Endothelial cell of umbilical vein (primary cell): ENCODE measurements around the gene INTS1. TPM values are rescaled to one million over a fixed set of nuclear protein-coding genes. Genes with fewer than 3 reads are reported as not detected.

Experiments
- BruUV-seq: library from RNA; stranded (reverse); fragments of 400-500 nt; replicated peaks from 2 replicates; lab custom pipeline; 2021; lab: Mats Ljungman, UMichigan
- CTCF ChIA-PET: fragments of 300-600, 350-600 bp; sonication (Branson Sonifier 250); formaldehyde crosslinking; loops from one replicate; lab custom pipeline; 2021; ENCODE audit warnings: antibody characterized with exemption, inconsistent platforms; lab: Charles Lee
- POLR2A ChIA-PET: fragments of 300-600, 350-600 bp; sonication (Branson Sonifier 250); formaldehyde crosslinking; loops from one replicate; lab custom pipeline; 2021; ENCODE audit warnings: antibody characterized with exemption, inconsistent platforms; lab: Charles Lee
- DNase-seq: peaks from one replicate; pipeline ENCODE4 v3.0.0-alpha.2; 2011; ENCODE audit warnings: low read depth, low spot score
- FAIRE-seq: peaks from 2 replicates; lab custom pipeline; 2011; peaks lifted over from hg19 to GRCh38; lab: Jason Lieb, UNC
- H2AFZ ChIP-seq: 2 replicates; pipeline ENCODE4 v1.6.0; 2012; ENCODE audit warnings: low read depth, low read length, control low read depth, inconsistent platforms
- H3K27ac ChIP-seq: 2 replicates; pipeline ENCODE4 v1.5.1; 2011; ENCODE audit warnings: low read depth, mild to moderate bottlenecking, control low read depth, low read length, moderate library complexity; ENCODE audit not compliant: insufficient read depth
- H3K27me3 ChIP-seq, 2 experiments: 2 replicates each; pipeline versions ENCODE4 v1.6.0 to v1.6.1; 2011; ENCODE audit warnings: low read length in 2 of 2, mixed read lengths in 1 of 2; ENCODE audit not compliant: control insufficient read depth in 2 of 2, insufficient read depth in 2 of 2
- H3K36me3 ChIP-seq, 2 experiments: 2 replicates in 1 of 2; 3 replicates in 1 of 2; pipeline ENCODE4 v1.5.1; 2011; ENCODE audit warnings: low read length in 2 of 2, mild to moderate bottlenecking in 1 of 2, moderate library complexity in 1 of 2; ENCODE audit not compliant: control insufficient read depth in 2 of 2, insufficient read depth in 2 of 2; ENCODE audit errors: extremely low read depth in 1 of 2
- H3K4me1 ChIP-seq: 3 replicates; pipeline ENCODE4 v1.5.1; 2011; ENCODE audit warnings: mild to moderate bottlenecking, low read length; ENCODE audit not compliant: control insufficient read depth, insufficient read depth; ENCODE audit errors: extremely low read depth
- H3K4me2 ChIP-seq: 2 replicates; pipeline ENCODE4 v1.6.1; 2011; ENCODE audit warnings: low read length, control low read depth, mixed read lengths; ENCODE audit not compliant: insufficient read depth
- H3K4me3 ChIP-seq, 3 experiments: fragments of 200-600 bp in 1 of 3; sonication (generic), shearing (Covaris generic) in 1 of 3; replicated peaks in 1 of 3; 2 replicates each; pipeline ENCODE4 v1.5.1; 2011 to 2016; ENCODE audit warnings: control low read depth in 3 of 3, low read length in 3 of 3, mild to moderate bottlenecking in 2 of 3, inconsistent platforms in 1 of 3, low read depth in 1 of 3, moderate library complexity in 1 of 3; ENCODE audit not compliant: insufficient read depth in 1 of 3
- H3K79me2 ChIP-seq: 2 replicates; pipeline ENCODE4 v1.6.0; 2012; ENCODE audit warnings: low read length, inconsistent platforms; ENCODE audit not compliant: control insufficient read depth, insufficient read depth
- H3K9ac ChIP-seq: replicated peaks from 2 replicates; pipeline ENCODE3; 2011; ENCODE audit warnings: low read length, control low read depth; ENCODE audit not compliant: insufficient read depth; ENCODE audit errors: extremely low read depth
- H3K9me1 ChIP-seq: replicated peaks from 3 replicates; pipeline ENCODE4 v1.6.0; 2011; ENCODE audit warnings: mild to moderate bottlenecking, low read length; ENCODE audit not compliant: control insufficient read depth, insufficient read depth; ENCODE audit errors: extremely low read depth
- H3K9me3 ChIP-seq: replicated peaks from 2 replicates; pipeline ENCODE4 v1.5.1; 2012; ENCODE audit warnings: low read length, inconsistent platforms; ENCODE audit not compliant: control insufficient read depth, insufficient read depth
- H4K20me1 ChIP-seq: replicated peaks from 2 replicates; pipeline ENCODE3; 2011; ENCODE audit warnings: mild to moderate bottlenecking, low read length; ENCODE audit not compliant: control insufficient read depth, insufficient read depth; ENCODE audit errors: extremely low read depth
- EZH2 ChIP-seq: IDR thresholded peaks from 2 replicates; pipeline ENCODE4 v1.6.1; 2012; ENCODE audit warnings: borderline replicate concordance, low read depth, mild to moderate bottlenecking, moderate library complexity, low read length, inconsistent platforms; ENCODE audit not compliant: severe bottlenecking
- FOS ChIP-seq: IDR thresholded peaks from 2 replicates; pipeline ENCODE4 v1.6.1; 2011; ENCODE audit warnings: mild to moderate bottlenecking, low read length, moderate library complexity, borderline replicate concordance; ENCODE audit not compliant: insufficient read depth
- GATA2 ChIP-seq: IDR thresholded peaks from 2 replicates; pipeline ENCODE4 v1.7.0; 2011; ENCODE audit warnings: low read depth, mild to moderate bottlenecking, moderate library complexity, mixed read lengths, low read length; ENCODE audit not compliant: insufficient read length, insufficient read depth
- JUN ChIP-seq: IDR thresholded peaks from 2 replicates; pipeline ENCODE4 v1.6.1; 2011; ENCODE audit warnings: borderline replicate concordance, low read depth; ENCODE audit not compliant: insufficient read length, insufficient read depth
- MAX ChIP-seq: IDR thresholded peaks from 2 replicates; pipeline ENCODE4 v1.6.1; 2011; ENCODE audit not compliant: insufficient read depth, insufficient read length
- MYC ChIP-seq: IDR thresholded peaks from one replicate; pipeline ENCODE4 v1.6.1; 2011; ENCODE audit warnings: mild to moderate bottlenecking, low read depth, low read length
- POLR2A ChIP-seq: IDR thresholded peaks from 2 replicates; pipeline ENCODE4 v1.6.1; 2012; ENCODE audit warnings: low read depth, mild to moderate bottlenecking, control low read depth, low read length
- POLR2AphosphoS5 ChIP-seq: IDR thresholded peaks from 2 replicates; pipeline ENCODE4 v1.6.1; 2012; ENCODE audit warnings: low read depth, mild to moderate bottlenecking, control low read depth, low read length, moderate library complexity; ENCODE audit not compliant: insufficient read depth
- dilution Hi-C: fragments of 300-500 bp; cut with MboI; formaldehyde crosslinking; loops from one replicate; pipeline ENCODE4 v1.15.0; 2019; ENCODE audit warnings: low sequenced_read_pairs; ENCODE audit not compliant: extremely low pct_ligation_motif_present
- intact Hi-C: fragments of 100-400 bp; cut with micrococcal nuclease; formaldehyde crosslinking; loops from one replicate; pipeline ENCODE4 v1.10.0; 2022
- polyA plus RNA-seq, 4 experiments: library from polyadenylated mRNA; depleted of rRNA in 3 of 4; stranded (reverse) in 3 of 4; unstranded in 1 of 4; fragments of >200 nt; gene quantifications; 2 replicates each; pipeline versions ENCODE4 v1.2.1 to v1.2.3, GENCODE V29; 2011 to 2012; ENCODE audit warnings: missing spikeins in 1 of 4
- total RNA-seq: library from RNA; stranded (reverse); gene quantifications from 2 replicates; pipeline ENCODE4 v1.2.3, GENCODE V29; 2021
- TF ChIP-seq, protein P1 (sequence below), 2 donors: IDR thresholded peaks; 1 replicate in 1 of 2; 2 replicates in 1 of 2; pipeline ENCODE4 v1.5.1; 2011; ENCODE audit warnings: low read length in 2 of 2, mild to moderate bottlenecking in 2 of 2, moderate library complexity in 2 of 2, control low read depth in 1 of 2, inconsistent platforms in 1 of 2, low read depth in 1 of 2; ENCODE audit not compliant: insufficient read depth in 1 of 2; ENCODE audit errors: extremely low read depth in 1 of 2

Gene INTS1
- total and polyA plus RNA-seq, 2 donors (not counting 3 experiments of a cell fraction or from before 2014, with no cell fraction given) = 57.8 to 116 TPM

DNA sequence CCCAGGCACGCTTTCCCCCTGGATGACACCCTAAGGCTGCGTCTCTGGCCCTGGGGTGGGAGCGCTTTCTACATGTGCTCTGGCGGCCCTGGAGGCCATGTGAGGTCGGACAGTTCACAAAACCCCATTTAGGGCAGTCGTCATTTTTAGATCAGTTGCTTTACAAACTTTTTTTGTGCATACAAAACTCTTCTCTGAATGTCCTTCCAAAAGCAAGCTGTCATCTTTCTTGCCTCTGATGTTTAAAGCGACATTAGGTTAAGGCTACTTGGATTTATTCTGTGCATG, 32.2 kb upstream of the INTS1 start:
- peaks cover 50% of the 10 kb centered on the region for H3K79me2 ChIP-seq
- CTCF ChIA-PET = interaction anchor here (0.6 to 1.3 kb wide), 3 partner anchors 13 to 26 kb away, joined by 3 to 4 read pairs (median 3); no protein-coding TSS in a partner anchor
- FAIRE-seq (no peak), DNase-seq (no peak)
- H3K4me3 ChIP-seq = no peak overlapping the region
- TF ChIP-seq JUN (no peak), EZH2 (no peak), FOS (no peak), GATA2 (no peak), MYC (no peak), MAX (no peak), POLR2AphosphoS5 (no peak), POLR2A (no peak)
- TF ChIP-seq, protein P1, sequence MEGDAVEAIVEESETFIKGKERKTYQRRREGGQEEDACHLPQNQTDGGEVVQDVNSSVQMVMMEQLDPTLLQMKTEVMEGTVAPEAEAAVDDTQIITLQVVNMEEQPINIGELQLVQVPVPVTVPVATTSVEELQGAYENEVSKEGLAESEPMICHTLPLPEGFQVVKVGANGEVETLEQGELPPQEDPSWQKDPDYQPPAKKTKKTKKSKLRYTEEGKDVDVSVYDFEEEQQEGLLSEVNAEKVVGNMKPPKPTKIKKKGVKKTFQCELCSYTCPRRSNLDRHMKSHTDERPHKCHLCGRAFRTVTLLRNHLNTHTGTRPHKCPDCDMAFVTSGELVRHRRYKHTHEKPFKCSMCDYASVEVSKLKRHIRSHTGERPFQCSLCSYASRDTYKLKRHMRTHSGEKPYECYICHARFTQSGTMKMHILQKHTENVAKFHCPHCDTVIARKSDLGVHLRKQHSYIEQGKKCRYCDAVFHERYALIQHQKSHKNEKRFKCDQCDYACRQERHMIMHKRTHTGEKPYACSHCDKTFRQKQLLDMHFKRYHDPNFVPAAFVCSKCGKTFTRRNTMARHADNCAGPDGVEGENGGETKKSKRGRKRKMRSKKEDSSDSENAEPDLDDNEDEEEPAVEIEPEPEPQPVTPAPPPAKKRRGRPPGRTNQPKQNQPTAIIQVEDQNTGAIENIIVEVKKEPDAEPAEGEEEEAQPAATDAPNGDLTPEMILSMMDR (IDR thresholded peaks at IDR 0.05; ENCODE audit: extremely low read depth in 1 of 2, insufficient read depth in 1 of 2, low read depth in 1 of 2, low read length in 2 of 2) = no peak
- no peak overlapping the region for H2AFZ ChIP-seq
- no peaks in the 10 kb centered on the region for H3K9me3 ChIP-seq
- H3K27me3 ChIP-seq = no peaks in the 10 kb centered on the region
- POLR2A ChIA-PET = no interaction called here
- peaks cover 6 to 17% of the 10 kb centered on the region in 2 experiments for H3K36me3 ChIP-seq
- peak overlapping the region; percentile 97 for H3K27ac ChIP-seq
- no peaks in the 10 kb centered on the region for H4K20me1 ChIP-seq
- H3K4me2 ChIP-seq = peak overlapping the region; percentile 7
- no TSS peak for BruUV-seq
- H3K4me1 ChIP-seq = peaks cover 59% of the 10 kb centered on the region
- no peaks in the 10 kb centered on the region for H3K9me1 ChIP-seq
- dilution Hi-C loops = no loop called here
- intact Hi-C loops = no loop called here
- H3K9ac ChIP-seq = peak overlapping the region; percentile 98
